Measurements from ENCODE around the gene ALK.

DNA sequence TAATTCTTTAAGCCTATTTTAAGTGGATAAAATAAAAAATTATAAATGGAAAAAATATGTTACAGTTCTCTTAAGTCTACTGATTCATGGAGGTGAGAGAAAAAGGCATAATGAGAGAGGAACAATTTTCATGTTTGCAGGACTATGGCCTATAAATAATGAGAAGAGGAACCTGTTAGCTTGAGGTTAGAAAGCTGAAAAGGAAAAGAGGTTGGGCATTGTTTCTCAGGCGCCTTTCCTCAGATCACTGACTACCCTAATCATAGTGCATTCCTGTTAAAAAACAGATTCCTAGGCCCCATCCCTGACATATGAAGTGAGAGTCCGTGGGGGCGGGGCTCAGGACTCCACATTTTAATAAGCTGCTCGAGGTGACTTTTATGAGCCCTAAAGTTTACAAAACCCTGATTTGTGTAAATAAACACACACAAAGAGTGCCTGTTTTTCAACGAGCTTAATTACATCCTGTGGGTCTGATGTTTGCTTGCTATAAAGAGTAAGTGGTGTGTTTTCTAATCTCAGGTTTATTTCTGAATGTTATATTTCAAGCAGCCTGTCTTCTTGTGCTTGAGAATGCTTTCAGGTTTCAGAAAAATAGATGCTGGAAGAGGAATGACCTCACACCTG, 470.7 kb downstream of the ALK start:
- TF ChIP-seq POLR2AphosphoS5 (IDR thresholded peaks at IDR 0.05; ENCODE audit: low read depth, low read length) (no peak), SIN3A (IDR thresholded peaks at IDR 0.05; ENCODE audit: borderline replicate concordance, insufficient read depth, low read length) (no peak), FOXP2 (optimal IDR thresholded peaks at IDR 0.05; ENCODE audit: borderline replicate concordance, extremely low read depth, extremely low read length, insufficient read depth) (no peak), TAF1 (IDR thresholded peaks at IDR 0.05; ENCODE audit: borderline replicate concordance, insufficient read depth, low read length) (no peak)
- TF ChIP-seq, protein P1, sequence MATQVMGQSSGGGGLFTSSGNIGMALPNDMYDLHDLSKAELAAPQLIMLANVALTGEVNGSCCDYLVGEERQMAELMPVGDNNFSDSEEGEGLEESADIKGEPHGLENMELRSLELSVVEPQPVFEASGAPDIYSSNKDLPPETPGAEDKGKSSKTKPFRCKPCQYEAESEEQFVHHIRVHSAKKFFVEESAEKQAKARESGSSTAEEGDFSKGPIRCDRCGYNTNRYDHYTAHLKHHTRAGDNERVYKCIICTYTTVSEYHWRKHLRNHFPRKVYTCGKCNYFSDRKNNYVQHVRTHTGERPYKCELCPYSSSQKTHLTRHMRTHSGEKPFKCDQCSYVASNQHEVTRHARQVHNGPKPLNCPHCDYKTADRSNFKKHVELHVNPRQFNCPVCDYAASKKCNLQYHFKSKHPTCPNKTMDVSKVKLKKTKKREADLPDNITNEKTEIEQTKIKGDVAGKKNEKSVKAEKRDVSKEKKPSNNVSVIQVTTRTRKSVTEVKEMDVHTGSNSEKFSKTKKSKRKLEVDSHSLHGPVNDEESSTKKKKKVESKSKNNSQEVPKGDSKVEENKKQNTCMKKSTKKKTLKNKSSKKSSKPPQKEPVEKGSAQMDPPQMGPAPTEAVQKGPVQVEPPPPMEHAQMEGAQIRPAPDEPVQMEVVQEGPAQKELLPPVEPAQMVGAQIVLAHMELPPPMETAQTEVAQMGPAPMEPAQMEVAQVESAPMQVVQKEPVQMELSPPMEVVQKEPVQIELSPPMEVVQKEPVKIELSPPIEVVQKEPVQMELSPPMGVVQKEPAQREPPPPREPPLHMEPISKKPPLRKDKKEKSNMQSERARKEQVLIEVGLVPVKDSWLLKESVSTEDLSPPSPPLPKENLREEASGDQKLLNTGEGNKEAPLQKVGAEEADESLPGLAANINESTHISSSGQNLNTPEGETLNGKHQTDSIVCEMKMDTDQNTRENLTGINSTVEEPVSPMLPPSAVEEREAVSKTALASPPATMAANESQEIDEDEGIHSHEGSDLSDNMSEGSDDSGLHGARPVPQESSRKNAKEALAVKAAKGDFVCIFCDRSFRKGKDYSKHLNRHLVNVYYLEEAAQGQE (IDR thresholded peaks at IDR 0.05; ENCODE audit: insufficient read depth in 1 of 2, low read depth in 2 of 2, low read length in 2 of 2) = no peak
